Endodermal cell (in vitro differentiated cells): Measurements from ENCODE around the gene FAM228A. TPM values are rescaled to one million over a fixed set of nuclear protein-coding genes. Genes with fewer than 3 reads are reported as not detected.
A peak's percentile ranks its signal among the peaks of the same experiment; 100 is the strongest.

Experiments
- DNase-seq: peaks from one replicate; pipeline ENCODE4 v3.0.0-alpha.2; 2017
- H3K27ac ChIP-seq: 2 replicates; pipeline ENCODE4 v1.5.1; 2013; ENCODE audit warnings: mild to moderate bottlenecking, low read depth, low read length, moderate library complexity
- H3K27me3 ChIP-seq: 2 replicates; pipeline ENCODE4 v1.6.1; 2013; ENCODE audit warnings: mild to moderate bottlenecking, low read length, moderate library complexity; ENCODE audit not compliant: insufficient read depth, control insufficient read depth, poor library complexity, severe bottlenecking
- H3K36me3 ChIP-seq: 2 replicates; pipeline ENCODE4 v1.7.0; 2013; ENCODE audit warnings: mild to moderate bottlenecking, low read length, moderate library complexity; ENCODE audit not compliant: control insufficient read depth, insufficient read depth
- H3K4me1 ChIP-seq: one replicate; pipeline ENCODE4 v1.7.0; 2013; ENCODE audit warnings: low read length; ENCODE audit not compliant: control insufficient read depth, insufficient read depth
- H3K4me3 ChIP-seq: 2 replicates; pipeline ENCODE4 v1.5.1; 2013; ENCODE audit warnings: mild to moderate bottlenecking, low read length, moderate library complexity
- H3K9ac ChIP-seq: 2 replicates; pipeline ENCODE4 v1.6.1; 2013; ENCODE audit warnings: mild to moderate bottlenecking, low read length, moderate library complexity; ENCODE audit not compliant: poor library complexity, severe bottlenecking; ENCODE audit errors: extremely low read depth
- H3K9me3 ChIP-seq: 2 replicates; pipeline ENCODE4 v1.6.1; 2013; ENCODE audit warnings: mild to moderate bottlenecking, low read length, moderate library complexity; ENCODE audit not compliant: control insufficient read depth
- H3K27ac Mint-ChIP-seq: 2 replicates; pipeline ENCODE4 v1.8.0; 2020; ENCODE audit warnings: mixed read lengths
- H3K27me3 Mint-ChIP-seq: 2 replicates; pipeline ENCODE4 v1.8.0; 2021; ENCODE audit warnings: mild to moderate bottlenecking, mixed read lengths; ENCODE audit not compliant: insufficient read depth
- H3K36me3 Mint-ChIP-seq: 2 replicates; pipeline ENCODE4 v1.8.0; 2020; ENCODE audit warnings: low read depth, mixed read lengths
- H3K4me1 Mint-ChIP-seq: 2 replicates; pipeline ENCODE4 v1.8.0; 2020; ENCODE audit warnings: mixed read lengths
- H3K4me3 Mint-ChIP-seq: 2 replicates; pipeline ENCODE4 v1.8.0; 2020; ENCODE audit warnings: mild to moderate bottlenecking, moderate library complexity, mixed read lengths
- H3K9me3 Mint-ChIP-seq: 2 replicates; pipeline ENCODE4 v1.8.0; 2020; ENCODE audit warnings: mild to moderate bottlenecking, mixed read lengths
- CTCF ChIP-seq: fragments of 200-600 bp; sonication (generic); conservative IDR thresholded peaks from 2 replicates; pipeline ENCODE4 v1.5.0; 2021; ENCODE audit warnings: antibody characterized with exemption, mild to moderate bottlenecking
- WGBS, 2 experiments: methylation state at CpG; one replicate each; pipeline versions ENCODE4 v1.1.5 to v1.1.7; 2013; ENCODE audit warnings: missing lambda C conversion rate in 2 of 2, mixed read lengths in 1 of 2; ENCODE audit not compliant: insufficient coverage in 1 of 2, insufficient read length in 1 of 2; 5-methylcytosine and 5-hydroxymethylcytosine counted together
- total RNA-seq, 2 donors: library from RNA; stranded (reverse); fragmentation: NEBNext Ultra II Directional in 1 of 2; extraction: Animal tissue kit (Norgen Biotek cat#: 25700) in 1 of 2; gene quantifications; 2 replicates in 1 of 2; 3 replicates in 1 of 2; pipeline ENCODE4 v1.2.1, GENCODE V29; 2021

Gene FAM228A
- total RNA-seq, 2 donors from 2014 or later = 0.53 TPM; not detected in 1

GRCh38 chr2:24162494-24162893, 12.4 kb upstream of the FAM228A start:
- no peak overlapping the region for H3K27ac ChIP-seq
- H3K27me3 ChIP-seq = peaks cover 6% of the 10 kb centered on the region
- Mint-ChIP-seq H3K4me3 (no peak overlapping the region), H3K36me3 (peaks cover 17% of the 10 kb centered on the region), H3K27me3 (peaks cover 10% of the 10 kb centered on the region), H3K9me3 (peaks cover 19% of the 10 kb centered on the region), H3K4me1 (no peaks in the 10 kb centered on the region), H3K27ac (no peak overlapping the region)
- peaks cover 23% of the 10 kb centered on the region for H3K9me3 ChIP-seq
- H3K4me3 ChIP-seq = peak overlapping the region; percentile 16
- TF ChIP-seq CTCF = no peak
- WGBS, 2 experiments = 80 to 91% methylated on average over 1 of the region's 1 CpG
- no peak overlapping the region for H3K9ac ChIP-seq
- no peaks in the 10 kb centered on the region for H3K36me3 ChIP-seq
- H3K4me1 ChIP-seq = no peaks in the 10 kb centered on the region
- DNase-seq = no peak

- no peak overlapping the region for H3K27ac Mint-ChIP-seq
- H3K36me3 Mint-ChIP-seq = peaks cover 17% of the 10 kb centered on the region
- no peak for TF ChIP-seq CTCF
- peaks cover 10% of the 10 kb centered on the region for H3K27me3 Mint-ChIP-seq
- no peak for DNase-seq
- peaks cover 23% of the 10 kb centered on the region for H3K9me3 ChIP-seq
- H3K4me1 ChIP-seq = no peaks in the 10 kb centered on the region
- H3K4me1 Mint-ChIP-seq = no peaks in the 10 kb centered on the region
- H3K27ac ChIP-seq = no peak overlapping the region
- H3K36me3 ChIP-seq = no peaks in the 10 kb centered on the region
- peaks cover 19% of the 10 kb centered on the region for H3K9me3 Mint-ChIP-seq
- H3K4me3 ChIP-seq = no peak overlapping the region
- H3K27me3 ChIP-seq = peaks cover 10% of the 10 kb centered on the region
- no peak overlapping the region for H3K9ac ChIP-seq
- WGBS, 2 experiments = 93 to 97% methylated on average over 1 to 2 of the region's 3 CpGs
- H3K4me3 Mint-ChIP-seq = no peak overlapping the region
These were observed 11.7 kb upstream of the FAM228A start for GRCh38 chr2:24163186-24163585.

GRCh38 chr2:24163601-24164000, 11.3 kb upstream of the FAM228A start:
- Histone ChIP-seq H3K9me3 (peaks cover 23% of the 10 kb centered on the region), H3K4me3 (no peak overlapping the region), H3K9ac (no peak overlapping the region), H3K4me1 (no peaks in the 10 kb centered on the region), H3K36me3 (no peaks in the 10 kb centered on the region), H3K27ac (no peak overlapping the region), H3K27me3 (peaks cover 10% of the 10 kb centered on the region)
- H3K4me3 Mint-ChIP-seq = no peak overlapping the region
- peaks cover 10% of the 10 kb centered on the region for H3K27me3 Mint-ChIP-seq
- H3K27ac Mint-ChIP-seq = no peak overlapping the region
- peaks cover 17% of the 10 kb centered on the region for H3K36me3 Mint-ChIP-seq
- no peaks in the 10 kb centered on the region for H3K4me1 Mint-ChIP-seq
- H3K9me3 Mint-ChIP-seq = peaks cover 19% of the 10 kb centered on the region
- no peak for TF ChIP-seq CTCF
- DNase-seq = no peak
- WGBS, 2 experiments = 90 to 100% methylated on average over 2 of the region's 2 CpGs
